Endometrial microvascular endothelial cells (primary cell): ENCODE results near the gene TOMT. TPM values are rescaled to one million over a fixed set of nuclear protein-coding genes. Genes with fewer than 3 reads are reported as not detected.

ENCODE experiments used
- in situ Hi-C: cut with HindIII; loops from 2 replicates; pipeline ENCODE4 v1.10.0; 2017; ENCODE audit warnings: low sequenced_read_pairs, low pct_unique_long_range_greater_than_20kb; ENCODE audit errors: inconsistent ontology term
- total RNA-seq: library from RNA; depleted of rRNA; stranded (reverse); fragments of >200 nt; gene quantifications from one replicate; pipeline ENCODE4 v1.2.3, GENCODE V29; 2015; ENCODE audit errors: inconsistent ontology term

The TOMT gene
- total RNA-seq, result not detected

DNA sequence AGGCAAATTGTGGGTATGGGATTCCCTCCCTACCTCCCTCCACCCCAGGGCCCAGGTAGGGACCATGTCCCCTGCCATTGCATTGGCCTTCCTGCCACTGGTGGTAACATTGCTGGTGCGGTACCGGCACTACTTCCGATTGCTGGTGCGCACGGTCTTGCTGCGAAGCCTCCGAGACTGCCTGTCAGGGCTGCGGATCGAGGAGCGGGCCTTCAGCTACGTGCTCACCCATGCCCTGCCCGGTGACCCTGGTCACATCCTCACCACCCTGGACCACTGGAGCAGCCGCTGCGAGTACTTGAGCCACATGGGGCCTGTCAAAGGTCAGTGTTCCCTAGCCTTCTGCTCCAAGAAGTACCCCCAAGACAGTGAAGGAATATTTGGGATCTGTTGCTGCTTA, at the start of gene TOMT:
TSS of gene TOMT (plus strand) at position 37 of the 400 bp plus-strand sequence. CDS start at position 65, 28 bp downstream.
- in situ Hi-C loops, result no loop called here

GRCh38 chr11:72058416-72059034, 47.2 kb upstream of the TOMT start:
- in situ Hi-C loops, result no loop called here

DNA sequence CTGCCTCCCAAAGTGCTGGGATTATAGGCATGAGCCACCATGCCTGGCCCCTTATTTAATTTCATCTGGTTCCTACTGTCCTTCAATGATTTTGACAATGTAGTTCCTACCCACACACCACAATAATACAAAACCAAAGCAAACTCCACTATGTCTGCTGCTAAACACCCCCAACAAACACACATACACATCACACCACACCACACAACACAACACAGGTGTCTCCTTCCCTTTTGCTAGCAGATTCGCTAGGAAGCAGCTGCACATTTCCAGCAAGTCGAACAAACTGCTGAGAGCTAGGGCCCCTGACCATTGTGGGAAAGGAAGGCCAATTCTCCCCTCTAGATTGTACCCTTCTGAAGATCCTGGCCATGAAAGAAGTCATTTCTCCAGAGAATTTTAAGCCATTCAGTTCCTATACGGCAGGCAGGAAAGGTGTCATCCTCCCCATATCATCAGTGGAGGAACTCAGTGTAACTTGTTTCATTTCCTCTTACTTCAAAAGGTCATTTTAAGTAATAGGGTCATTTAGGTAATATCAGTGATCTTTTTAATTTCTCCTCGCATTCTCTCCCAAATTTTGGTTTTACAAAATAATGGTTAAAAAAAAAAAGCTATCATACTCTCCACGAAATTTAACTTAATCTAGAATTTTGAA, 43.9 kb upstream of the TOMT start:
- in situ Hi-C loops, result no loop called here

- in situ Hi-C loops, result no loop called here
Measured at GRCh38 chr11:72066855-72067254, 38.9 kb upstream of the TOMT start.

DNA sequence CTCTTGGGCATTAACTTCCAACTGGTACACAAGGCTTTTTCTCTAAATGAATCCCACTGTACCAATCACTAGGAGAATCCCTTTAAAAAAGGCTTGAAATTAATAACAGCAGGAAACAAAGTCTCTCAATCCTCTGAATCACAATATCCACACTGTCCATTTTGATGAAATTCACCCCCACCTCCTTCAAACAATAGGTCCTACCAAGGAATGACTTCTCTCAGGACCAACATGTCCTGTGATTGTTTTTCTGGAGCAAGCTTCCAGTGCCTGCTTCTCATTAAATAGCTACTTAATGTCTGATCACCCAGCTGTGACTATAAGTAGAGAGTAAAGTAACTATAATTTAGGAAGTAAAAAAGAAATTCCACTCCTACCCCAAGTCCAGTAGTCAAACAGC, 38.5 kb upstream of the TOMT start:
- in situ Hi-C loops, result no loop called here

- in situ Hi-C loops, result no loop called here
Measured at GRCh38 chr11:72067676-72068075, 38.0 kb upstream of the TOMT start.

DNA sequence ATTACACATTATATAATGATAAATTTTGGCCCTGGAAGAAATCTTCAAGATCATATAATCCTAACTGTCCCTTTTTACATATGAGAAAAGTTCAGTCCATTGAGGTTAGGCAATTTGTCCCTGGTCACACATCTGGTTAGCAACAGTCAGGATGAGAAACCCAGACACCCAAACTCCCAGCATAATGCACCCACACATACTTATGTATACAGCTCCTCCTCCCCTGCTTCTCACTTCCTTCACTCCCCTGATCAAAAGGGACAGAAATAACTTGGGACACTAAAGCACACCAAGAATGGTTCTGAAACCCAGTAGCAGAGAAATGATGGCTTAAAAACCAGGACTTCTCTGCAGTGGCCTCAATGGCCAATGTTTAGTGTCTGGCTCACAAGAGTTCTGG, 36.5 kb upstream of the TOMT start:
- in situ Hi-C loops, result no loop called here

DNA sequence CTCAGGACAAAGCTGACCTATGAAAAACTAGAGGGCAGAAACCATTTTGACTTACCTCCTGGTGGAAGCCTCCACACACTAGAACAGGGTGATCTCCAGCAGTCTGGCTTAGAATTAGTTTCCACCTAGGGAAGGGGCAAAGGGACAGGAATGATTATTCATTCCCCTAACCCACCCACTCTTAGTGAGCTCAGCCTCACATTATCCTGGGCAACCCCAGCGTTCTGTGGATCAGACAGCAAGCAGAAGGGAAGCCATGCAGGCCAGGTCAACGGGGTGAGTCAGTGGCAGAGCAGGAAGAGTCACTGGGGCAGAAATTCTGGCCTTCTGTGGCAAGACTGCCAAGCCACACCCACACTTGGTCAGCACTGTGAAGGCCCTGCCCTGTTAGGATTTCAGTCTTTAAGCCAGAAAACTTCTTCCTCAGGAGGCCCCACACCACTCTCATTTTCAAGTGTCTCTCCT, 35.9 kb upstream of the TOMT start:
- in situ Hi-C loops, result no loop called here

DNA sequence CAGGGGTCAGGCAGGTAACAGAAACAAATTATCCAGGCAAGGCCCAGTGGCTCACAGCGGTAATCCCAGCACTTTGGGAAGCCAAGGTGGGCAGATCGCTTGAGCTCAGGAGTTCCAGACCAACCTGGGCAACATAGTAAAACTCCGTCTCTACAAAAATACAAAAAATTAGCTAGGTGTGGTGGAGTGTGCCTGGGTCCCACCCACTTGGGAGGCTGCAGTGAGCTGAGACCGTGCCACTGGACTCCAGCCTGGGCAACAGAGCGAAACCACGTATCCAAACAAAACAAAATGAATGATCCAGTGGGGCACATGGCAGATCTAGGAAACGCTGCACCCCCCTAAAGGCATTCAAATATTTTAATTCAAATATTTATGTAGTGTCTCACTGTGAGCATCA, 35.2 kb upstream of the TOMT start:
- in situ Hi-C loops, result no loop called here

DNA sequence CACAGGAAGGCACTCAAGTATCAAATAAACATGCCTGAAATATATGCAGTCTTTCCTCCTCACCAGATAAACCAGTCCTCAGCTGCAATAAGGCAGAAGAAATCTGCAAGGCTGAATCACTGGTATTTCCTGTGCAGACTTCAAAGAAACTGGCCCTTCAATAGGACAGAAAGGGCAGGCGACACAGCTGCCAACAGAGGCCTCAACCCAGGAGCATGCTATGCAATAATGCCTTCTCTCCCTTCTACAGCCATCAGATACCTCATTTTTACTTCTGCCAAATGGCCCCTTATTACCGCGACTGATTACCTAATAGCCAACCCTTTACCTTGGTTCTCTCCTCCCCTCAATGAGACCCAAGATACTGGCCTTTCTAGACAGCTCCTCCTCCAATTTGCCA, 33.4 kb upstream of the TOMT start:
- in situ Hi-C loops, result no loop called here

- in situ Hi-C loops, result no loop called here
Measured at GRCh38 chr11:72075109-72075508, 30.6 kb upstream of the TOMT start.

DNA sequence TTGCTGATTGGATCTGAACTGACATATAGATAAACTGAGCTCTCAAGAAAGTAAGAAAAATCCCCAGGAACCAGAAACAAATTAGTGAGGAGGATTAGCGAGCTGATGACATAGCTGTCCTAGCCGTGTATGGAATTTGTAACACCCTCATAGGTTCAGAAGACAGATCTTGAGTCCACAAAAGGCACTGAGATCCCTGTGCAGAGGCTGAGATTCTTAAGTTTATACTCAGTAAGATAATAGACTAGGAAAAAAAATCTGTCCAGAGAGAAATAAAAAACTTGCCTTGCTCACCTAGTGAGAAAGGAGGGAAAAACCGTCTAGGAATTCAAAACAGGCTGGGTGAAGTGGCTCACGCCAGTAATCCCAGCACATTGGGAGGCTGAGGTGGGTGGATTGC, 30.0 kb upstream of the TOMT start:
- in situ Hi-C loops, result no loop called here

- in situ Hi-C loops, result no loop called here
Measured at GRCh38 chr11:72078477-72078876, 27.2 kb upstream of the TOMT start.

- in situ Hi-C loops, result no loop called here
Measured at GRCh38 chr11:72079819-72080325, 25.9 kb upstream of the TOMT start.

GRCh38 chr11:72080326-72081183, 25.2 kb upstream of the TOMT start, which contains the start of the genes LRRC51 and NUMA1:
LRRC51 (plus strand) TSS chr11:72080850; CDS start chr11:72089084, 8,234 bp downstream.
NUMA1 (minus strand) TSS chr11:72080542; CDS start chr11:72035943, 44,599 bp downstream.
- in situ Hi-C loops, result no loop called here

- in situ Hi-C loops, result no loop called here
Measured at GRCh38 chr11:72081184-72081644, 24.5 kb upstream of the TOMT start.

GRCh38 chr11:72081821-72082453, 23.8 kb upstream of the TOMT start:
- in situ Hi-C loops, result no loop called here

DNA sequence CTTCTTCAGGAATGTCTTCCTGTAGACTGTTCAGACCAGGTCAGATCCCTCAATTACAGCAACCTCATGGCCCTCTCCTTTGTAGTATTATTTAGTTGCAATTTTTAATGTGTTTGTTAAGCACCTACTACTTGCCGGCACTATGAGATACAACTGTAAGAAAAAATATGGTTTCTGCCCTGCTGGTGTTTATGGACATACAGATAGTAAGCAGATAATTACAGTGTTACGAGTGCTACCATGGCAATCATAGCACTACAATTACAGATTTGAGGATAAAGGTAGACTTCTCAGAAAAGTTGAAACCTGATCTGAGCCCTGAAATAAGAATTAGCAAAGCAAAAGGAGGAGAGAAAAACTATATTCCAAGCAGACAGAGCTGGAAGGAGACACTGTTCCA, 22.3 kb upstream of the TOMT start:
- in situ Hi-C loops, result no loop called here

- in situ Hi-C loops, result no loop called here
Measured at GRCh38 chr11:72084076-72084475, 21.6 kb upstream of the TOMT start.
